OCI-LY3 (cell line): Measurements from ENCODE around the gene NLRP3.
A peak's percentile ranks its signal among the peaks of the same experiment; 100 is the strongest.

Source experiments
- CTCF ChIP-seq: fragments of 200-600, 300-600 bp; sonication (generic); IDR thresholded peaks from 2 replicates; pipeline ENCODE4 v1.5.1; 2014; ENCODE audit warnings: antibody characterized with exemption, low read length, low read depth
- EZH2phosphoT487 ChIP-seq: fragments of 200-600 bp; shearing (Covaris generic); IDR thresholded peaks from 2 replicates; pipeline ENCODE4 v1.6.1; 2018; ENCODE audit warnings: antibody characterized with exemption, mixed run types, low read depth

DNA sequence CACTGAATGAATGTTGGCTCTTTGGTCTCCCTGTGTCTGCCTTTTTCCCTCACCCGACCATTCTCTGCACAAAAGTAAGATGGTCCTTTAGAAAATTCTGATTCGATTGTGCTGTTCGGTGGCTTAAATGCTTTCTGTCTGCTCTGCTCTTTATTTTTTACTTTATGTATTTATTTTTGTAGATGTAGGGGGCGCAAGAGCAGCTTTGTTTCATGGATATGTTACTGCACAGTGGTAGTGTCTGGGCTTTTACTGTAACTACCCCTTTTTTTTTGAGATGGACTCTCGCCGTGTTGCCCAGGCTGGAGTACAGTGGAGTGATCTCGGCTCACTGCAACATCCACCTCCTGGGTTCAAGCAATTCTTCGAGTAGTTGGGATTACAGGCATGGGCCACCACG, 15.7 kb downstream of the NLRP3 start:
- peak; percentile 44 for TF ChIP-seq CTCF
- no peak for TF ChIP-seq EZH2phosphoT487
